Thyroid gland (tissue), 4 donors: ENCODE data around the gene C22orf15. TPM values are rescaled to one million over a fixed set of nuclear protein-coding genes. Genes with fewer than 3 reads are reported as not detected.

Experiments used
- DNase-seq, 2 donors: peaks; one replicate each; pipeline ENCODE4 v3.0.0-alpha.2; 2019
- H3K27ac ChIP-seq, 3 donors: fragments of 200-600 bp; sonication (generic); 1 replicate in 2 of 3; 2 replicates in 1 of 3; pipeline ENCODE4 v1.5.1; 2016 to 2019; ENCODE audit warnings: mild to moderate bottlenecking in 1 of 3, moderate library complexity in 1 of 3
- H3K27me3 ChIP-seq: fragments of 200-600 bp; sonication (generic); one replicate; pipeline ENCODE4 v1.5.1; 2019
- H3K36me3 ChIP-seq, 2 donors: fragments of 200-600 bp; sonication (generic); one replicate each; pipeline ENCODE4 v1.5.1; 2016 to 2019
- H3K4me1 ChIP-seq, 2 donors: fragments of 200-600 bp; sonication (generic); one replicate each; pipeline ENCODE4 v1.5.1; 2017 to 2019
- H3K4me3 ChIP-seq, 3 donors: fragments of 200-600 bp; sonication (generic); replicated peaks in 1 of 3; 1 replicate in 2 of 3; 2 replicates in 1 of 3; pipeline ENCODE4 v1.5.1; 2016; ENCODE audit warnings: mild to moderate bottlenecking in 1 of 3
- H3K9me3 ChIP-seq: fragments of 200-600 bp; sonication (generic); one replicate; pipeline ENCODE4 v1.5.1; 2017
- POLR2A ChIP-seq, 2 donors: fragments of 450-650 bp; IDR thresholded peaks; one replicate each; pipeline ENCODE4 v1.6.1; 2017; ENCODE audit warnings: antibody characterized with exemption in 2 of 2, mild to moderate bottlenecking in 2 of 2, moderate library complexity in 1 of 2
- WGBS, 2 donors: methylation state at CpG; one replicate each; pipeline ENCODE4 v1.1.5; 2017; 5-methylcytosine and 5-hydroxymethylcytosine counted together
- intact Hi-C: fragments of 100-400 bp; cut with DNase I; formaldehyde crosslinking; loops from one replicate; pipeline ENCODE4 v1.15.1; 2023
- total RNA-seq, 4 donors: library from RNA; depleted of rRNA; stranded (reverse); fragments of >200 nt; gene quantifications; one replicate each; pipeline ENCODE4 v1.2.3, GENCODE V29; 2016
- TF ChIP-seq, protein P1 (sequence below), 6 experiments: fragments of 200-600 bp in 3 of 6; fragments of 450-650 bp in 3 of 6; sonication (generic) in 3 of 6; IDR thresholded peaks; one replicate each; pipeline ENCODE4 v1.5.1; 2016 to 2019; ENCODE audit warnings: antibody characterized with exemption in 6 of 6, mild to moderate bottlenecking in 2 of 6, inconsistent platforms in 1 of 6, moderate library complexity in 1 of 6

Gene C22orf15
- total RNA-seq, 4 donors from 2014 or later = not detected

GRCh38 chr22:23750714-23751440, 11.9 kb upstream of the C22orf15 start, which contains the start of gene ZNF70:
TSS of gene ZNF70 (minus strand) at chr22:23751112. CDS start at chr22:23745140, 5,972 bp downstream.
- intact Hi-C loops = no loop called here
- 0 to 2% methylated on average over 6 to 11 of the region's 78 CpGs for WGBS, 2 donors
- no peaks in the 10 kb centered on the region for H3K9me3 ChIP-seq
- H3K4me1 ChIP-seq = peaks cover 5 to 9% of the 10 kb centered on the region in 2 donors
- no peaks in the 10 kb centered on the region for H3K27me3 ChIP-seq
- H3K36me3 ChIP-seq = no peaks in the 10 kb centered on the region
- peak; percentile 93 to 94 for DNase-seq
- peak within 1 kb of the TSS; percentile 82 to 91 (median 89) for H3K27ac ChIP-seq
- peak within 1 kb of the TSS; percentile 61 to 78 (median 72) for H3K4me3 ChIP-seq
- TF ChIP-seq, protein P1, sequence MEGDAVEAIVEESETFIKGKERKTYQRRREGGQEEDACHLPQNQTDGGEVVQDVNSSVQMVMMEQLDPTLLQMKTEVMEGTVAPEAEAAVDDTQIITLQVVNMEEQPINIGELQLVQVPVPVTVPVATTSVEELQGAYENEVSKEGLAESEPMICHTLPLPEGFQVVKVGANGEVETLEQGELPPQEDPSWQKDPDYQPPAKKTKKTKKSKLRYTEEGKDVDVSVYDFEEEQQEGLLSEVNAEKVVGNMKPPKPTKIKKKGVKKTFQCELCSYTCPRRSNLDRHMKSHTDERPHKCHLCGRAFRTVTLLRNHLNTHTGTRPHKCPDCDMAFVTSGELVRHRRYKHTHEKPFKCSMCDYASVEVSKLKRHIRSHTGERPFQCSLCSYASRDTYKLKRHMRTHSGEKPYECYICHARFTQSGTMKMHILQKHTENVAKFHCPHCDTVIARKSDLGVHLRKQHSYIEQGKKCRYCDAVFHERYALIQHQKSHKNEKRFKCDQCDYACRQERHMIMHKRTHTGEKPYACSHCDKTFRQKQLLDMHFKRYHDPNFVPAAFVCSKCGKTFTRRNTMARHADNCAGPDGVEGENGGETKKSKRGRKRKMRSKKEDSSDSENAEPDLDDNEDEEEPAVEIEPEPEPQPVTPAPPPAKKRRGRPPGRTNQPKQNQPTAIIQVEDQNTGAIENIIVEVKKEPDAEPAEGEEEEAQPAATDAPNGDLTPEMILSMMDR (IDR thresholded peaks at IDR 0.05) = peak in 2 of 6 experiments; percentile 13 to 20
- TF ChIP-seq POLR2A (IDR thresholded peaks at IDR 0.05) = peak in 1 of 2 donors; percentile 76

GRCh38 chr22:23751441-23751996, 11.3 kb upstream of the C22orf15 start:
- H3K9me3 ChIP-seq = no peaks in the 10 kb centered on the region
- peak overlapping the region; percentile 61 to 78 (median 72) for H3K4me3 ChIP-seq
- TF ChIP-seq, protein P1 (IDR thresholded peaks at IDR 0.05) = no peak
- TF ChIP-seq POLR2A (IDR thresholded peaks at IDR 0.05) = no peak
- no peaks in the 10 kb centered on the region for H3K36me3 ChIP-seq
- peaks cover 5 to 9% of the 10 kb centered on the region in 2 donors for H3K4me1 ChIP-seq
- 31 to 39% methylated on average over 18 to 21 of the region's 22 CpGs for WGBS, 2 donors
- intact Hi-C loops = no loop called here
- peak overlapping the region; percentile 82 to 91 (median 89) for H3K27ac ChIP-seq
- peak; percentile 44 to 55 for DNase-seq
- H3K27me3 ChIP-seq = no peaks in the 10 kb centered on the region

- Histone ChIP-seq H3K4me3 (no peak overlapping the region), H3K9me3 (no peaks in the 10 kb centered on the region), H3K27me3 (no peaks in the 10 kb centered on the region), H3K4me1 (peaks cover 5 to 9% of the 10 kb centered on the region in 2 donors), H3K27ac (no peak overlapping the region), H3K36me3 (no peaks in the 10 kb centered on the region)
- intact Hi-C loops = no loop called here
- no peak for DNase-seq
- WGBS, 2 donors = 76 to 97% methylated on average over 8 to 9 of the region's 9 CpGs
- TF ChIP-seq POLR2A (IDR thresholded peaks at IDR 0.05) = no peak
- TF ChIP-seq, protein P1 (IDR thresholded peaks at IDR 0.05) = no peak
These were observed 10.6 kb upstream of the C22orf15 start for GRCh38 chr22:23752090-23752691.

DNA sequence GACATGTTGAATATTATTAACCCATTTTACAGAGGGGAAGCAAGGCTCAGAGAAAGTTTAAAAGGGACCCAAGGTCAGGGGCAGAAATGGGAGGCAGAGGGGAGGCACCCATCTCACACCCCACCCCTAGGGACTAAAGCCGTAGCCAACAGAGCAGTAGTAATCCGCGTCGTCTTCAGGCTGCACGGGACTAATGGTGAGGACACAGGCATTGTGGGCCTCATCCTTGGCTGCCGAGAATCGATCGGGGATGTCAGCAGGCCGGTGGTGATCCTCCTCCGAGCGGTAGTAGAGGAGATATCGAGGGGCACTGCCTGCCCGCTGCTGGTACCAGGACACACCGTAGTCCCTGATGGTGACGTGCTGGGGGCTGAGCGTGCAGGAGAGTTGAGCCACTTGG, 10.0 kb upstream of the C22orf15 start:
- intact Hi-C loops = no loop called here
- H3K4me1 ChIP-seq = peaks cover 5 to 9% of the 10 kb centered on the region in 2 donors
- H3K36me3 ChIP-seq = no peaks in the 10 kb centered on the region
- 93 to 98% methylated on average over 16 of the region's 16 CpGs for WGBS, 2 donors
- no peak for TF ChIP-seq POLR2A (IDR thresholded peaks at IDR 0.05)
- TF ChIP-seq, protein P1 (IDR thresholded peaks at IDR 0.05) = no peak
- no peaks in the 10 kb centered on the region for H3K27me3 ChIP-seq
- no peak for DNase-seq
- no peaks in the 10 kb centered on the region for H3K9me3 ChIP-seq
- no peak overlapping the region for H3K27ac ChIP-seq
- no peak overlapping the region for H3K4me3 ChIP-seq
